ENCODE results near the gene NDN.
A peak's percentile ranks its signal among the peaks of the same experiment; 100 is the strongest.

NDN gene

GRCh38 chr15:23648920-23649515 lies 38.1 kb downstream of the NDN start:
- TF ChIP-seq CTCF (IDR thresholded peaks at IDR 0.05; ENCODE audit: low read depth, low read length, missing control alignments) = peak; percentile 46
- in situ Hi-C loops (cut with HindIII; ENCODE audit: low sequenced_read_pairs) = no loop called here
- no peak for DNase-seq (ENCODE audit: low read depth)
- no peak overlapping the region for H3K4me3 ChIP-seq (ENCODE audit: low read depth, low read length)

GRCh38 chr15:23647421-23648370 lies 39.4 kb downstream of the NDN start, which contains the start of gene MAGEL2:
Gene MAGEL2 (minus strand): TSS chr15:23647867. CDS start chr15:23647742, 125 bp downstream.
- no peak for TF ChIP-seq CTCF (IDR thresholded peaks at IDR 0.05; ENCODE audit: low read depth, low read length, missing control alignments)
- in situ Hi-C loops (cut with HindIII; ENCODE audit: low sequenced_read_pairs) = no loop called here
- peak within 1 kb of the TSS; percentile 44 for H3K4me3 ChIP-seq (ENCODE audit: low read depth, low read length)
- DNase-seq (ENCODE audit: low read depth) = no peak

- no peak for DNase-seq (ENCODE audit: low read depth)
- peak overlapping the region; percentile 44 for H3K4me3 ChIP-seq (ENCODE audit: low read depth, low read length)
- in situ Hi-C loops (cut with HindIII; ENCODE audit: low sequenced_read_pairs) = no loop called here
- no peak for TF ChIP-seq CTCF (IDR thresholded peaks at IDR 0.05; ENCODE audit: low read depth, low read length, missing control alignments)
Observed at GRCh38 chr15:23647001-23647295, 40.2 kb downstream of the NDN start.

GRCh38 chr15:23646165-23647000 lies 40.7 kb downstream of the NDN start:
- in situ Hi-C loops (cut with HindIII; ENCODE audit: low sequenced_read_pairs) = no loop called here
- no peak for TF ChIP-seq CTCF (IDR thresholded peaks at IDR 0.05; ENCODE audit: low read depth, low read length, missing control alignments)
- no peak for DNase-seq (ENCODE audit: low read depth)
- H3K4me3 ChIP-seq (ENCODE audit: low read depth, low read length) = no peak overlapping the region

- DNase-seq (ENCODE audit: low read depth) = no peak
- TF ChIP-seq CTCF (IDR thresholded peaks at IDR 0.05; ENCODE audit: low read depth, low read length, missing control alignments) = no peak
- no peak overlapping the region for H3K4me3 ChIP-seq (ENCODE audit: low read depth, low read length)
- in situ Hi-C loops (cut with HindIII; ENCODE audit: low sequenced_read_pairs) = no loop called here
Observed at GRCh38 chr15:23645371-23646164, 41.5 kb downstream of the NDN start.
